Temporal lobe (tissue), 2 donors: ENCODE data around the gene IKBKG. TPM values are rescaled to one million over a fixed set of nuclear protein-coding genes. Genes with fewer than 3 reads are reported as not detected.

ENCODE experiments used
- small RNA-seq: library from RNA; depleted of rRNA; stranded (forward); fragments of <200 nt; gene quantifications from one replicate; pipeline ENCODE3, GENCODE V24; 2014; ENCODE audit warnings: low replicate concordance
- total RNA-seq: library from RNA; depleted of rRNA; stranded (reverse); fragments of >200 nt; gene quantifications from one replicate; pipeline ENCODE4 v1.2.3, GENCODE V29; 2014

Gene IKBKG
- total RNA-seq, 1 donor from 2014 or later, result 4.2 TPM

Small RNAs within 50 kb of the gene (small RNA-seq; reads per million reads assigned to genes)
- not detected for gene AC244090.1

Other genes starting within 250 kb of the IKBKG start
- 88.8 TPM for gene FLNA, start 173.0 kb upstream of the IKBKG start, total RNA-seq
- gene EMD, start 168.3 kb upstream of the IKBKG start, total RNA-seq, result 14.0 TPM
- 2,159 TPM for gene RPL10, start 149.2 kb upstream of the IKBKG start, total RNA-seq
- 4.2 TPM for gene DNASE1L1, start 138.4 kb upstream of the IKBKG start, total RNA-seq
- gene TAFAZZIN, start 136.1 kb upstream of the IKBKG start, total RNA-seq, result 9.3 TPM
- gene ATP6AP1, start 118.9 kb upstream of the IKBKG start, total RNA-seq, result 41.8 TPM
- gene GDI1, start 110.5 kb upstream of the IKBKG start, total RNA-seq, result 284 TPM
- gene FAM50A, start 103.5 kb upstream of the IKBKG start, total RNA-seq, result 15.5 TPM
- gene PLXNA3, start 89.3 kb upstream of the IKBKG start, total RNA-seq, result 17.7 TPM
- gene LAGE3, start 68.3 kb upstream of the IKBKG start, total RNA-seq, result 7.9 TPM
- gene UBL4A, start 61.0 kb upstream of the IKBKG start, total RNA-seq, result 35.2 TPM
- gene SLC10A3, start 57.0 kb upstream of the IKBKG start, total RNA-seq, result 2.2 TPM
- 8.4 TPM for gene FAM3A, start 31.4 kb upstream of the IKBKG start, total RNA-seq
- 17.9 TPM for gene G6PD, start 774 bp upstream of the IKBKG start, total RNA-seq
- not detected for gene CTAG1A, start 37.5 kb downstream of the IKBKG start, total RNA-seq
- not detected for gene CTAG1B, start 71.7 kb downstream of the IKBKG start, total RNA-seq
- gene CTAG2, start 106.0 kb downstream of the IKBKG start, total RNA-seq, result not detected
- 0.74 TPM for gene GAB3, start 203.5 kb downstream of the IKBKG start, total RNA-seq
- gene DKC1, start 215.2 kb downstream of the IKBKG start, total RNA-seq, result 21.1 TPM